ENCODE measurements around the gene CERT1.
"Not testable (repeated sequence)": the region's sequence is repeated elsewhere in the genome, so short reads cannot be mapped to it uniquely, and the experiment has no call there.

CERT1 gene

GRCh38 chr5:75340714-75341478, 170.5 kb downstream of the CERT1 start:
- DNase-seq: no peak

DNA sequence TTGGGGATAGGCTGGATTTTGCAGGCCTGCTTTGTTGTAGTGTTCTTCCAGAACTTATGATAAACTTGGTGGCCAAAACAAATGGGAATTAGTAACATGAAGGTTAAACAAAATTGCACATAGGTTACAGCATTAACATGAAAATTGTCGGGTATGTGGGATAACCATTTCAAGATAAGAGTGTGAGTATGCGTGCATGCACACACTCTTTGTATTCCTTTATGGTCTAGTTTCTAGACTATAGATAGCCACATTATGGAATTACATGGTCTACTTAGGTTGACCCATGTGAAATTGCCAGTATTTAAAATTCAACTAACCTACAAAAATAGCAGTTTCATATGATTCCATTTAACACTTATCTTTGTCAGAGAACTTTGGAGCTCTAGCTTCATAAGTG, 173.0 kb downstream of the CERT1 start:
- no peak for DNase-seq

- peak; percentile 30 for DNase-seq
These were observed 173.9 kb downstream of the CERT1 start for GRCh38 chr5:75337366-75338021.

- DNase-seq: peak; percentile 99
These were observed 174.7 kb downstream of the CERT1 start, which contains the start of gene HMGCR for GRCh38 chr5:75336615-75337336. Gene HMGCR (plus strand): TSS chr5:75337220. CDS start chr5:75342606, 5,386 bp downstream.

DNA sequence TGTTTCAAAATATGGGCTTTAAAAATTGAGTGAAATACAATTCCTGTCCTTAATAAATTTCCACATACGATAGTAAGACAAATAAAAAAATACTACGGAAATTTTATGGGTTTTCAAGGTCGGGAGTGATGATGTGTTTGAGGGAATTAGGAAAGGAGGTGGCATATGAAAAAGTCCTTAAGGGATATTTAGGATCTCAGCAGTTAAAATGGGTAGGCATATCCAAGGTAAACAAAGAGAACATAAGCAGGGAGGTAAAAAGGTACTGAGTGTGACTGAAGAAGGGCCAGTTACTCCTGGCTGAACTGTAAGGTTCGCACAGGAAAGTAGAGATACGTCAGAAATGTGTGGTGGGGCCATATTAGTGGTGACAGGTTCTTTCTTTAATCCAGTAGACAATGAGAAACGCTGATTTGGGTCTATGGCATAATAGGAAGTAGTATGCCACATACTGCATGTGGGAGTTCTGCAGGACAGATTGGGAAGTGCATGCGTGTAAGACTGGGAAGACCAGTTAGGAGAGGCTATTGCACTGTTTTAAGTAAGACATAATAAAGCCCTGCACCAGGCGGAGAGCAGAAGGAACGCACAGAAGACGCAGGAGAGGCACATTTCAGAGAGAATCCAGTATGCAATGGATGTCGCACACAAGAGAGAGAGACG, 175.3 kb downstream of the CERT1 start:
- no peak for DNase-seq

DNA sequence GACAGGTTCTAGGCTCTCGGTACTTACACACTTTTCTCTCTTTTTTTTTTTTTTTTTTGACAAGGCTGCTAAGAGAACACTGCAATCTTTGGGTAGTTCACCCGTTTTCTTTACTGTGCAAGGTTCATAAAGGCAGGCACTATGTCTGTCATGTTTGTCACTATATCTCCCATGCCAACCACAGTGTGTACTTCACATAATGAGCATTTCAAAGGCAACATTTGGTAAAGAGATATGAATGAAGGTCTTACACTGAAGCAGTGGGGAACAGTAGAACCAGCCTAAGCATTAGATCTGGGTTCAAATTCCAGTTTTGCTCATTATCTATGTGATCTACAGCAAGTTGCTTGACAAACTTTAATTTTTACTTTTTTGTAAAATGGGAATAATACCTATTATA, 175.9 kb downstream of the CERT1 start:
- no peak for DNase-seq

- not testable (repeated sequence) for DNase-seq
These were observed 177.0 kb downstream of the CERT1 start for GRCh38 chr5:75334413-75334812.

DNA sequence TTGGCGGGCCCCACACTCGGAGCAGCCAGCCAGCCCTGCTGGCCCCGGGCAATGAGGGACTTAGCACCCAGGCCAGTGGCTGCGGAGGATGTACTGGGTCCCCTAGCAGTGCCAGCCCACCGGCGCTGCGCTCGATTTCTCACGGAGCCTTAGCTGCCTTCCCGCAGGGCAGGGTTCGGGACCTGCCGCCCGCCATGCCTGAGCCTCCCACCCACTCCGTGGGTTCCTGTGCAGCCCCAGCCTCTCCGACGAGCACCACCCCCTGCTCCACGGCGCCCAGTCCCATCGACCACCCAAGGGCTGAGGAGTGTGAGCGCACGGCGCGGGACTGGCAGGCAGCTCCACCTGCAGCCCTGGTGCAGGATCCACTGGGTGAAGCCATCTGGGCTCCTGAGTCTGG, 177.7 kb downstream of the CERT1 start:
- DNase-seq: not testable (repeated sequence)

- no peak for DNase-seq
These were observed 180.0 kb downstream of the CERT1 start for GRCh38 chr5:75331095-75332090.

- no peak for DNase-seq
These were observed 181.0 kb downstream of the CERT1 start for GRCh38 chr5:75330404-75330803.
